WTC11 (cell line): Measurements from ENCODE around the gene POLD1.

ENCODE experiments used
- CREB1 ChIP-seq: sonication (generic); formaldehyde crosslinking; IDR thresholded peaks from 2 replicates; pipeline ENCODE4 v1.8.0; 2023; ENCODE audit warnings: mild to moderate bottlenecking, missing genetic modification reagents
- CREM ChIP-seq: sonication (generic); formaldehyde crosslinking; IDR thresholded peaks from 2 replicates; pipeline ENCODE4 v1.8.1; 2022; ENCODE audit warnings: mild to moderate bottlenecking, missing genetic modification reagents, moderate library complexity
- JUN ChIP-seq: sonication (generic); formaldehyde crosslinking; IDR thresholded peaks from 2 replicates; pipeline ENCODE4 v1.8.0; 2023; ENCODE audit warnings: mild to moderate bottlenecking, missing genetic modification reagents
- SMAD4 ChIP-seq: sonication (generic); formaldehyde crosslinking; IDR thresholded peaks from 2 replicates; pipeline ENCODE4 v1.8.0; 2022; ENCODE audit warnings: mild to moderate bottlenecking, missing genetic modification reagents
- TF ChIP-seq, protein P1 (sequence below): fragments of 200-600 bp; IDR thresholded peaks from 2 replicates; pipeline ENCODE4 v1.8.0; 2022; ENCODE audit warnings: antibody characterized with exemption
- TF ChIP-seq, protein P2 (sequence below): sonication (generic); formaldehyde crosslinking; IDR thresholded peaks from 2 replicates; pipeline ENCODE4 v1.8.1; 2022; ENCODE audit warnings: missing genetic modification reagents, borderline replicate concordance
- TF ChIP-seq, protein P3 (sequence below): sonication (generic); formaldehyde crosslinking; conservative IDR thresholded peaks from 2 replicates; pipeline ENCODE4 v1.8.1; 2022; ENCODE audit warnings: mild to moderate bottlenecking, missing genetic modification reagents
- TF ChIP-seq, protein P4 (sequence below): sonication (generic); formaldehyde crosslinking; IDR thresholded peaks from 2 replicates; pipeline ENCODE4 v1.8.1; 2023; ENCODE audit warnings: mild to moderate bottlenecking, moderate library complexity, missing genetic modification reagents

DNA sequence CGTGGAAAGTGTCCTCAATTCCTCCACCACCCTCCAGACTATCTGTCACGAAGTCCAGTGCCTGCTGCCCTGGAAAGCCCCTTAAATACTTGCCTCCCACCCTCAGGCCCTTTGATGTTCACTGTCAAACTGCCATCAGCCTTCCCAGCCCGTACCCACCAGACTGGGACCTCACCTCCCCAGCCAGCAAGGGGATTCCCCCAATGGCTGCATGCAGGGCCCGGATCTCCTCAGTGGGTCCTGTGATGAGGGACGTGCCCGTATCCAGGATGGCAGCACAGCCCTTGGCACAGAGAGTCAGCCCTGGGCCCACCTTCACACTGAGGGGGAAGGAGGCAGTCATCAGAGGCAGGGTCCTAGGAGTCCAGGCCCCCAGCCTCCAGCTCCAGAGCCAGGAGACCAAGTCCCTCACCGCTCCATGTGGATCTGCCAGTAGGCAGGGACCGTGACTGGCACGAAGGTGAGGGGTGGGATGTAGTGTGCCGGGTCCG is 24.8 kb upstream of the POLD1 start:
- TF ChIP-seq CREM (CRISPR knock-in tag) (no peak), SMAD4 (CRISPR knock-in tag) (no peak), CREB1 (CRISPR knock-in tag) (no peak), JUN (CRISPR knock-in tag) (no peak)
- TF ChIP-seq, protein P1, sequence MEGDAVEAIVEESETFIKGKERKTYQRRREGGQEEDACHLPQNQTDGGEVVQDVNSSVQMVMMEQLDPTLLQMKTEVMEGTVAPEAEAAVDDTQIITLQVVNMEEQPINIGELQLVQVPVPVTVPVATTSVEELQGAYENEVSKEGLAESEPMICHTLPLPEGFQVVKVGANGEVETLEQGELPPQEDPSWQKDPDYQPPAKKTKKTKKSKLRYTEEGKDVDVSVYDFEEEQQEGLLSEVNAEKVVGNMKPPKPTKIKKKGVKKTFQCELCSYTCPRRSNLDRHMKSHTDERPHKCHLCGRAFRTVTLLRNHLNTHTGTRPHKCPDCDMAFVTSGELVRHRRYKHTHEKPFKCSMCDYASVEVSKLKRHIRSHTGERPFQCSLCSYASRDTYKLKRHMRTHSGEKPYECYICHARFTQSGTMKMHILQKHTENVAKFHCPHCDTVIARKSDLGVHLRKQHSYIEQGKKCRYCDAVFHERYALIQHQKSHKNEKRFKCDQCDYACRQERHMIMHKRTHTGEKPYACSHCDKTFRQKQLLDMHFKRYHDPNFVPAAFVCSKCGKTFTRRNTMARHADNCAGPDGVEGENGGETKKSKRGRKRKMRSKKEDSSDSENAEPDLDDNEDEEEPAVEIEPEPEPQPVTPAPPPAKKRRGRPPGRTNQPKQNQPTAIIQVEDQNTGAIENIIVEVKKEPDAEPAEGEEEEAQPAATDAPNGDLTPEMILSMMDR, result no peak
- TF ChIP-seq, protein P2, sequence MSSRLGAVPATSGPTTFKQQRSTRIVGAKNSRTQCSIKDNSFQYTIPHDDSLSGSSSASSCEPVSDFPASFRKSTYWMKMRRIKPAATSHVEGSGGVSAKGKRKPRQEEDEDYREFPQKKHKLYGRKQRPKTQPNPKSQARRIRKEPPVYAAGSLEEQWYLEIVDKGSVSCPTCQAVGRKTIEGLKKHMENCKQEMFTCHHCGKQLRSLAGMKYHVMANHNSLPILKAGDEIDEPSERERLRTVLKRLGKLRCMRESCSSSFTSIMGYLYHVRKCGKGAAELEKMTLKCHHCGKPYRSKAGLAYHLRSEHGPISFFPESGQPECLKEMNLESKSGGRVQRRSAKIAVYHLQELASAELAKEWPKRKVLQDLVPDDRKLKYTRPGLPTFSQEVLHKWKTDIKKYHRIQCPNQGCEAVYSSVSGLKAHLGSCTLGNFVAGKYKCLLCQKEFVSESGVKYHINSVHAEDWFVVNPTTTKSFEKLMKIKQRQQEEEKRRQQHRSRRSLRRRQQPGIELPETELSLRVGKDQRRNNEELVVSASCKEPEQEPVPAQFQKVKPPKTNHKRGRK (CRISPR knock-in tag), result no peak
- TF ChIP-seq, protein P3, sequence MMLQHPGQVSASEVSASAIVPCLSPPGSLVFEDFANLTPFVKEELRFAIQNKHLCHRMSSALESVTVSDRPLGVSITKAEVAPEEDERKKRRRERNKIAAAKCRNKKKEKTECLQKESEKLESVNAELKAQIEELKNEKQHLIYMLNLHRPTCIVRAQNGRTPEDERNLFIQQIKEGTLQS, result no peak
- TF ChIP-seq, protein P4, sequence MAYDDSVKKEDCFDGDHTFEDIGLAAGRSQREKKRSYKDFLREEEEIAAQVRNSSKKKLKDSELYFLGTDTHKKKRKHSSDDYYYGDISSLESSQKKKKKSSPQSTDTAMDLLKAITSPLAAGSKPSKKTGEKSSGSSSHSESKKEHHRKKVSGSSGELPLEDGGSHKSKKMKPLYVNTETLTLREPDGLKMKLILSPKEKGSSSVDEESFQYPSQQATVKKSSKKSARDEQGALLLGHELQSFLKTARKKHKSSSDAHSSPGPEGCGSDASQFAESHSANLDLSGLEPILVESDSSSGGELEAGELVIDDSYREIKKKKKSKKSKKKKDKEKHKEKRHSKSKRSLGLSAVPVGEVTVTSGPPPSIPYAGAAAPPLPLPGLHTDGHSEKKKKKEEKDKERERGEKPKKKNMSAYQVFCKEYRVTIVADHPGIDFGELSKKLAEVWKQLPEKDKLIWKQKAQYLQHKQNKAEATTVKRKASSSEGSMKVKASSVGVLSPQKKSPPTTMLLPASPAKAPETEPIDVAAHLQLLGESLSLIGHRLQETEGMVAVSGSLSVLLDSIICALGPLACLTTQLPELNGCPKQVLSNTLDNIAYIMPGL (CRISPR knock-in tag), result no peak
